Measurements from ENCODE around the gene UCMA. TPM values are rescaled to one million over a fixed set of nuclear protein-coding genes. Genes with fewer than 3 reads are reported as not detected.

The UCMA gene
- total and polyA plus RNA-seq, 10 of the 15 experiments (the other 5 are each of a cell fraction or from before 2014, with no cell fraction given) = 0.15 TPM; not detected in 9

GRCh38 chr10:13262433-13262832 lies 28.3 kb upstream of the UCMA start:
- SMC1A ChIA-PET (ENCODE audit: uncharacterized antibody, unreplicated experiment) = no interaction called here
- no peaks in the 10 kb centered on the region for H3K36me3 ChIP-seq (ENCODE audit: control insufficient read depth in 2 of 2, insufficient read depth in 2 of 2, low read length in 1 of 2)
- POLR2A ChIA-PET = no interaction called here
- no peak overlapping the region for H3K27ac ChIP-seq (ENCODE audit: control insufficient read depth, insufficient read depth)
- FAIRE-seq (no peak), DNase-seq (ENCODE audit: low read depth, low spot score) (no peak), ATAC-seq (no peak)
- H3K27me3 ChIP-seq (replicated peaks in 1 of 2; ENCODE audit: control insufficient read depth in 2 of 2, insufficient read depth in 2 of 2, low read length in 1 of 2) = no peaks in the 10 kb centered on the region; a peak in 1 of 4 replicates
- no peak overlapping the region for H2AFZ ChIP-seq (ENCODE audit: control insufficient read depth, low read depth, low read length)
- in situ Hi-C loops (cut with MboI) (no loop called here), intact Hi-C loops (cut with micrococcal nuclease; ENCODE audit: unreplicated experiment) (no loop called here)
- no peak for TF ChIP-seq HCFC1 (IDR thresholded peaks at IDR 0.05; ENCODE audit: low read length)
- TF ChIP-seq NR2F1 (conservative IDR thresholded peaks at IDR 0.05) = no peak
- TF ChIP-seq PML (IDR thresholded peaks at IDR 0.05; ENCODE audit: low read length) = no peak
- TF ChIP-seq EZH2 (IDR thresholded peaks at IDR 0.05; ENCODE audit: borderline replicate concordance, control insufficient read depth, low read depth, low read length) = no peak
- TF ChIP-seq E2F4 (IDR thresholded peaks at IDR 0.05; ENCODE audit: low read depth, low read length) = no peak
- TF ChIP-seq FOXM1 (IDR thresholded peaks at IDR 0.05; ENCODE audit: low read depth, low read length) = no peak
- no peak for TF ChIP-seq NFXL1 (IDR thresholded peaks at IDR 0.05; ENCODE audit: borderline replicate concordance)
- TF ChIP-seq SMARCA5 (IDR thresholded peaks at IDR 0.05) = no peak
- no peak for TF ChIP-seq RBBP5 (conservative IDR thresholded peaks at IDR 0.05)
- no peak overlapping the region for H3K4me2 ChIP-seq (ENCODE audit: control insufficient read depth, insufficient read depth)
- BruUV-seq (replicated peaks) = no TSS peak
- H3K79me2 ChIP-seq (ENCODE audit: control insufficient read depth, insufficient read depth, low read length) = no peaks in the 10 kb centered on the region
- CTCF ChIA-PET = no interaction called here
- no peak overlapping the region for H3K4me3 ChIP-seq
- no peaks in the 10 kb centered on the region for H3K4me1 ChIP-seq (ENCODE audit: control insufficient read depth, insufficient read depth, low read length)
- RAD21 ChIA-PET (ENCODE audit: unreplicated experiment) = no interaction called here
- WGBS (ENCODE audit: insufficient coverage, insufficient replicate concordance, low lambda C conversion rate, missing lambda C conversion rate) = 80% methylated on average over 1 of the region's 1 CpG
- H3K9me3 ChIP-seq (replicated peaks; ENCODE audit: control insufficient read depth, insufficient read depth, low read length) = no peaks in the 10 kb centered on the region
- no peak overlapping the region for H3K9ac ChIP-seq (ENCODE audit: control insufficient read depth, insufficient read depth, low read length)
- H4K20me1 ChIP-seq (ENCODE audit: control insufficient read depth, insufficient read depth) = no peaks in the 10 kb centered on the region
